Memory B cell (primary cell): Measurements from ENCODE around the gene TSHZ3.

Experiments
- ATAC-seq: fragments of 150-1000 bp; cut with Tn5 transposase; 2 replicates; pipeline ENCODE4 v1.10.0; 2021; ENCODE audit warnings: low read depth, mild to moderate bottlenecking, moderate library complexity
- DNase-seq, 2 donors: peaks; one replicate each; pipeline ENCODE4 v3.0.0; 2022; ENCODE audit warnings: low spot score in 2 of 2
- H3K27ac Mint-ChIP-seq: one replicate; pipeline ENCODE4 v1.8.0; 2022; ENCODE audit warnings: mild to moderate bottlenecking, moderate library complexity, mixed read lengths
- H3K27me3 Mint-ChIP-seq: one replicate; pipeline ENCODE4 v1.8.0; 2022; ENCODE audit warnings: mixed read lengths
- H3K36me3 Mint-ChIP-seq: one replicate; pipeline ENCODE4 v1.8.0; 2022; ENCODE audit warnings: mild to moderate bottlenecking, mixed read lengths
- H3K4me1 Mint-ChIP-seq: one replicate; pipeline ENCODE4 v1.8.0; 2022; ENCODE audit warnings: mixed read lengths
- H3K4me3 Mint-ChIP-seq: one replicate; pipeline ENCODE4 v1.8.0; 2022; ENCODE audit warnings: mild to moderate bottlenecking, moderate library complexity, mixed read lengths
- H3K9me3 Mint-ChIP-seq: one replicate; pipeline ENCODE4 v1.8.0; 2022; ENCODE audit warnings: mixed read lengths

TSHZ3 gene

GRCh38 chr19:31255831-31256592 is 93.2 kb downstream of the TSHZ3 start:
- H3K27me3 Mint-ChIP-seq, result no peaks in the 10 kb centered on the region

GRCh38 chr19:31255174-31255799 is 93.9 kb downstream of the TSHZ3 start:
- ATAC-seq (no peak), DNase-seq (no peak)
- no peaks in the 10 kb centered on the region for H3K4me1 Mint-ChIP-seq
- no peaks in the 10 kb centered on the region for H3K27me3 Mint-ChIP-seq
- no peak overlapping the region for H3K4me3 Mint-ChIP-seq
- H3K27ac Mint-ChIP-seq, result no peak overlapping the region
- peaks cover 1% of the 10 kb centered on the region for H3K9me3 Mint-ChIP-seq
- H3K36me3 Mint-ChIP-seq, result no peaks in the 10 kb centered on the region

More at GRCh38 chr19:31255831-31256592, 93.2 kb downstream of the TSHZ3 start:
- H3K36me3 Mint-ChIP-seq, result no peaks in the 10 kb centered on the region
- no peaks in the 10 kb centered on the region for H3K4me1 Mint-ChIP-seq
- DNase-seq, result no peak
- no peak for ATAC-seq
- no peak overlapping the region for H3K27ac Mint-ChIP-seq
- H3K9me3 Mint-ChIP-seq, result peaks cover 1% of the 10 kb centered on the region
- no peak overlapping the region for H3K4me3 Mint-ChIP-seq

- Mint-ChIP-seq H3K4me3 (no peak overlapping the region), H3K4me1 (no peaks in the 10 kb centered on the region), H3K27ac (no peak overlapping the region), H3K27me3 (no peaks in the 10 kb centered on the region), H3K36me3 (no peaks in the 10 kb centered on the region), H3K9me3 (peaks cover 1% of the 10 kb centered on the region)
- ATAC-seq (no peak), DNase-seq (no peak)
Measured at GRCh38 chr19:31254611-31255010, 94.6 kb downstream of the TSHZ3 start.

- Mint-ChIP-seq H3K27me3 (no peaks in the 10 kb centered on the region), H3K27ac (no peak overlapping the region), H3K4me3 (no peak overlapping the region), H3K4me1 (no peaks in the 10 kb centered on the region), H3K36me3 (no peaks in the 10 kb centered on the region), H3K9me3 (peaks cover 1% of the 10 kb centered on the region)
- ATAC-seq, result no peak
- no peak for DNase-seq
Measured at GRCh38 chr19:31254180-31254551, 95.1 kb downstream of the TSHZ3 start.

- ATAC-seq (no peak), DNase-seq (no peak)
- Mint-ChIP-seq H3K27me3 (no peaks in the 10 kb centered on the region), H3K36me3 (no peaks in the 10 kb centered on the region), H3K9me3 (peaks cover 1% of the 10 kb centered on the region), H3K4me3 (no peak overlapping the region), H3K27ac (no peak overlapping the region), H3K4me1 (no peaks in the 10 kb centered on the region)
Measured at GRCh38 chr19:31253526-31254179, 95.6 kb downstream of the TSHZ3 start.

GRCh38 chr19:31252441-31252840 is 96.8 kb downstream of the TSHZ3 start:
- no peaks in the 10 kb centered on the region for H3K4me1 Mint-ChIP-seq
- no peaks in the 10 kb centered on the region for H3K27me3 Mint-ChIP-seq
- ATAC-seq (no peak), DNase-seq (no peak)
- no peak overlapping the region for H3K27ac Mint-ChIP-seq
- peaks cover 3% of the 10 kb centered on the region for H3K9me3 Mint-ChIP-seq
- no peak overlapping the region for H3K4me3 Mint-ChIP-seq
- no peaks in the 10 kb centered on the region for H3K36me3 Mint-ChIP-seq

- no peak overlapping the region for H3K27ac Mint-ChIP-seq
- no peak overlapping the region for H3K4me3 Mint-ChIP-seq
- no peaks in the 10 kb centered on the region for H3K27me3 Mint-ChIP-seq
- no peaks in the 10 kb centered on the region for H3K36me3 Mint-ChIP-seq
- ATAC-seq (no peak), DNase-seq (no peak)
- H3K9me3 Mint-ChIP-seq, result peaks cover 3% of the 10 kb centered on the region
- H3K4me1 Mint-ChIP-seq, result no peaks in the 10 kb centered on the region
Measured at GRCh38 chr19:31249217-31249616, 100.0 kb downstream of the TSHZ3 start.

GRCh38 chr19:31235806-31236205 is 113.4 kb downstream of the TSHZ3 start:
- Mint-ChIP-seq H3K4me1 (no peaks in the 10 kb centered on the region), H3K27me3 (no peaks in the 10 kb centered on the region), H3K9me3 (peaks cover 6% of the 10 kb centered on the region), H3K27ac (no peak overlapping the region), H3K36me3 (no peaks in the 10 kb centered on the region), H3K4me3 (no peak overlapping the region)
- DNase-seq (no peak), ATAC-seq (no peak)

GRCh38 chr19:31233295-31233800 is 115.9 kb downstream of the TSHZ3 start:
- DNase-seq, result no peak
- H3K9me3 Mint-ChIP-seq, result peaks cover 3% of the 10 kb centered on the region
- no peaks in the 10 kb centered on the region for H3K4me1 Mint-ChIP-seq
- no peak for ATAC-seq
- H3K36me3 Mint-ChIP-seq, result no peaks in the 10 kb centered on the region
- H3K27ac Mint-ChIP-seq, result no peak overlapping the region
- H3K27me3 Mint-ChIP-seq, result no peaks in the 10 kb centered on the region
- no peak overlapping the region for H3K4me3 Mint-ChIP-seq

- H3K4me1 Mint-ChIP-seq, result no peaks in the 10 kb centered on the region
- no peaks in the 10 kb centered on the region for H3K27me3 Mint-ChIP-seq
- H3K36me3 Mint-ChIP-seq, result no peaks in the 10 kb centered on the region
- DNase-seq (no peak), ATAC-seq (no peak)
- peaks cover 3% of the 10 kb centered on the region for H3K9me3 Mint-ChIP-seq
- no peak overlapping the region for H3K4me3 Mint-ChIP-seq
- no peak overlapping the region for H3K27ac Mint-ChIP-seq
Measured at GRCh38 chr19:31232871-31233270, 116.4 kb downstream of the TSHZ3 start.

- Mint-ChIP-seq H3K4me3 (no peak overlapping the region), H3K27ac (no peak overlapping the region), H3K27me3 (no peaks in the 10 kb centered on the region), H3K36me3 (no peaks in the 10 kb centered on the region), H3K4me1 (no peaks in the 10 kb centered on the region), H3K9me3 (peaks cover 5% of the 10 kb centered on the region)
- ATAC-seq (no peak), DNase-seq (no peak)
Measured at GRCh38 chr19:31232180-31232579, 117.1 kb downstream of the TSHZ3 start.

- no peak for ATAC-seq
- Mint-ChIP-seq H3K4me3 (no peak overlapping the region), H3K27ac (no peak overlapping the region), H3K27me3 (no peaks in the 10 kb centered on the region), H3K9me3 (peaks cover 9% of the 10 kb centered on the region), H3K4me1 (no peaks in the 10 kb centered on the region), H3K36me3 (no peaks in the 10 kb centered on the region)
- DNase-seq, result no peak
Measured at GRCh38 chr19:31231237-31231636, 118.0 kb downstream of the TSHZ3 start.

GRCh38 chr19:31226151-31226935 is 122.9 kb downstream of the TSHZ3 start:
- H3K4me3 Mint-ChIP-seq, result no peak overlapping the region
- no peaks in the 10 kb centered on the region for H3K4me1 Mint-ChIP-seq
- peaks cover 9% of the 10 kb centered on the region for H3K9me3 Mint-ChIP-seq
- H3K36me3 Mint-ChIP-seq, result no peaks in the 10 kb centered on the region
- no peak for ATAC-seq
- no peak overlapping the region for H3K27ac Mint-ChIP-seq
- DNase-seq, result no peak
- no peaks in the 10 kb centered on the region for H3K27me3 Mint-ChIP-seq
